Measurements from ENCODE around the gene NTF3. TPM values are rescaled to one million over a fixed set of nuclear protein-coding genes. Genes with fewer than 3 reads are reported as not detected.
A peak's percentile ranks its signal among the peaks of the same experiment; 100 is the strongest.

Gene NTF3
- polyA plus RNA-seq, 3 donors, result not detected

DNA sequence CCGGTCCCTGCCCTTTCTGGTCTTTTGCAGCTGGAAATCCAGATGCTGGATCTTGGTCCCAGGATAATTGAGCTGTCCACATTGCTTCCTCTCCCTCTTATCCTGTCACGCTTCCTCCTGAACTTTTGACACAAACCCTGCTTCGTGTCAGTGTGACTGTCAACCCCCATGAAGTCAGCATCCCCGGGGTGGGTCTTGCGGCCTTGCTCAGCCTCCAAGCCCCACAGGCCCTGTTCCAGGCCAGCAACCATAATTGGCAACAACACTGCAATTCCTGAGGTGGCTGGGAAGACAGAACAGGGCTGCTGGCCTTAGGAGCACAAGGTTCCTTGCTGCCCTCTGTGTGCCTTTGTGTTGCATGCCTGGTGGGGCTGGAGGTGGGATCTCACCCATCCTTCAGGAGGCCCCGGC, 74.9 kb downstream of the NTF3 start:
- no peaks in the 10 kb centered on the region for H3K36me3 ChIP-seq (replicated peaks in 1 of 2; ENCODE audit: control insufficient read depth in 1 of 2, insufficient read depth in 2 of 2, low read length in 2 of 2)
- Mint-ChIP-seq H3K27me3 (ENCODE audit: low read depth in 3 of 3) (peaks cover 3 to 5% (median 4%) of the 10 kb centered on the region in 3 donors), H3K4me3 (peak overlapping the region in 1 of 2 donors; percentile 2), H3K9me3 (peaks cover 0 to 2% (median 0%) of the 10 kb centered on the region in 7 donors), H3K4me1 (no peaks in the 10 kb centered on the region), H3K27ac (no peak overlapping the region), H3K36me3 (no peaks in the 10 kb centered on the region)
- 88% methylated on average over 5 of the region's 6 CpGs for WGBS (ENCODE audit: insufficient coverage)
- no peak overlapping the region for H2AFZ ChIP-seq (ENCODE audit: insufficient read depth, low read depth, low read length, poor library complexity, severe bottlenecking)
- no peak overlapping the region for H3K27ac ChIP-seq (ENCODE audit: low read depth in 1 of 2, low read length in 2 of 2)
- TF ChIP-seq, protein P1, sequence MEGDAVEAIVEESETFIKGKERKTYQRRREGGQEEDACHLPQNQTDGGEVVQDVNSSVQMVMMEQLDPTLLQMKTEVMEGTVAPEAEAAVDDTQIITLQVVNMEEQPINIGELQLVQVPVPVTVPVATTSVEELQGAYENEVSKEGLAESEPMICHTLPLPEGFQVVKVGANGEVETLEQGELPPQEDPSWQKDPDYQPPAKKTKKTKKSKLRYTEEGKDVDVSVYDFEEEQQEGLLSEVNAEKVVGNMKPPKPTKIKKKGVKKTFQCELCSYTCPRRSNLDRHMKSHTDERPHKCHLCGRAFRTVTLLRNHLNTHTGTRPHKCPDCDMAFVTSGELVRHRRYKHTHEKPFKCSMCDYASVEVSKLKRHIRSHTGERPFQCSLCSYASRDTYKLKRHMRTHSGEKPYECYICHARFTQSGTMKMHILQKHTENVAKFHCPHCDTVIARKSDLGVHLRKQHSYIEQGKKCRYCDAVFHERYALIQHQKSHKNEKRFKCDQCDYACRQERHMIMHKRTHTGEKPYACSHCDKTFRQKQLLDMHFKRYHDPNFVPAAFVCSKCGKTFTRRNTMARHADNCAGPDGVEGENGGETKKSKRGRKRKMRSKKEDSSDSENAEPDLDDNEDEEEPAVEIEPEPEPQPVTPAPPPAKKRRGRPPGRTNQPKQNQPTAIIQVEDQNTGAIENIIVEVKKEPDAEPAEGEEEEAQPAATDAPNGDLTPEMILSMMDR (IDR thresholded peaks at IDR 0.05), result no peak
- no peak overlapping the region for H3K4me2 ChIP-seq (replicated peaks; ENCODE audit: extremely low read depth, low read length, poor library complexity, severe bottlenecking)
- no peaks in the 10 kb centered on the region for H3K4me1 ChIP-seq (ENCODE audit: control insufficient read depth in 1 of 2, insufficient read depth in 2 of 2, low read length in 2 of 2)
- no peaks in the 10 kb centered on the region for H3K79me2 ChIP-seq (ENCODE audit: insufficient read depth, low read length)
- intact Hi-C loops (cut with micrococcal nuclease), result no loop called here
- H3K27me3 ChIP-seq (ENCODE audit: control insufficient read depth in 2 of 2, insufficient read depth in 2 of 2, low read length in 2 of 2), result no peaks in the 10 kb centered on the region
- H3K9me3 ChIP-seq (replicated peaks in 1 of 2; ENCODE audit: control insufficient read depth in 1 of 2, insufficient read depth in 1 of 2, low read length in 2 of 2), result no peaks in the 10 kb centered on the region
- no peak overlapping the region for H3K4me3 ChIP-seq (replicated peaks in 1 of 3; ENCODE audit: low read depth in 2 of 3, low read length in 3 of 3)
- no peak for DNase-seq
- H3K9ac ChIP-seq (ENCODE audit: insufficient read depth, low read length, poor library complexity, severe bottlenecking), result no peak overlapping the region
- no peaks in the 10 kb centered on the region for H4K20me1 ChIP-seq (ENCODE audit: insufficient read depth, low read length)

DNA sequence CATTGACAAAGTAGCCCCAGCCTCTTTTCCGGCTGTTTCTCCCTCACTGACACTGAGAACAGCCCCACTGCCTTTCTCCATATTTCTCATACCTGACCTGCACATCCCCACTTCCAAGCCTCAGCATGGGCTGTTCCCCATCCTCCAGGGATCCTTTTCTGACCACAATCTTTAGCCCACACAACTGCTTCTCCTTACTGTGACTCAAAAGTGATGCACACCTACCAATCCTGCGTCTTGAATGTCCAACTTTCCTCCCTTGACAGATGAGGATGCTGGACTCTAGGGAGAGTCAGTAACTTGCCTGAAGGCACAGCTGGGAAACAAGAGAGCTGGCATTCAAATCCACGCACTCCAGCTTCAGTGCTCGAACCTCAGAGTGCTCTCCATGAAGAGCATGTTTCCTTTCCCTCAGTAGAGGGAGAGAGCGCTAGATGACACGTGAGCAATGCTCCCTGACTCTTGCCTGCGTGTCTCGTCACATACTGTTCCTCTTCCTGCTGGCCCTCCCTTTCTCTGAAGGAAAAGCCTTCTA, 75.6 kb downstream of the NTF3 start:
- TF ChIP-seq, protein P1 (IDR thresholded peaks at IDR 0.05), result no peak
- intact Hi-C loops (cut with micrococcal nuclease), result no loop called here
- Histone ChIP-seq H3K9ac (ENCODE audit: insufficient read depth, low read length, poor library complexity, severe bottlenecking) (no peak overlapping the region), H4K20me1 (ENCODE audit: insufficient read depth, low read length) (no peaks in the 10 kb centered on the region), H2AFZ (ENCODE audit: insufficient read depth, low read depth, low read length, poor library complexity, severe bottlenecking) (no peak overlapping the region), H3K27ac (ENCODE audit: low read depth in 1 of 2, low read length in 2 of 2) (no peak overlapping the region), H3K4me3 (replicated peaks in 1 of 3; ENCODE audit: low read depth in 2 of 3, low read length in 3 of 3) (no peak overlapping the region), H3K9me3 (replicated peaks in 1 of 2; ENCODE audit: control insufficient read depth in 1 of 2, insufficient read depth in 1 of 2, low read length in 2 of 2) (no peaks in the 10 kb centered on the region), H3K4me1 (ENCODE audit: control insufficient read depth in 1 of 2, insufficient read depth in 2 of 2, low read length in 2 of 2) (no peaks in the 10 kb centered on the region), H3K36me3 (replicated peaks in 1 of 2; ENCODE audit: control insufficient read depth in 1 of 2, insufficient read depth in 2 of 2, low read length in 2 of 2) (no peaks in the 10 kb centered on the region), H3K27me3 (ENCODE audit: control insufficient read depth in 2 of 2, insufficient read depth in 2 of 2, low read length in 2 of 2) (no peaks in the 10 kb centered on the region), H3K4me2 (replicated peaks; ENCODE audit: extremely low read depth, low read length, poor library complexity, severe bottlenecking) (no peak overlapping the region), H3K79me2 (ENCODE audit: insufficient read depth, low read length) (no peaks in the 10 kb centered on the region)
- Mint-ChIP-seq H3K9me3 (peaks cover 0 to 2% (median 0%) of the 10 kb centered on the region in 7 donors), H3K27ac (peak overlapping the region in 1 of 7 donors; percentile 0), H3K27me3 (ENCODE audit: low read depth in 3 of 3) (peaks cover 3 to 7% (median 6%) of the 10 kb centered on the region in 3 donors), H3K4me3 (no peak overlapping the region), H3K36me3 (no peaks in the 10 kb centered on the region), H3K4me1 (no peaks in the 10 kb centered on the region)
- WGBS (ENCODE audit: insufficient coverage), result 86% methylated on average over 4 of the region's 8 CpGs
- DNase-seq, result no peak

Measured in CD14-positive monocyte (primary cell).